Subcutaneous abdominal adipose tissue (tissue), 5 donors: ENCODE measurements around the gene IL1RAPL2.
"Not testable (repeated sequence)": the region's sequence is repeated elsewhere in the genome, so short reads cannot be mapped to it uniquely, and the experiment has no call there.

Experiments used
- H3K27ac ChIP-seq: one replicate; pipeline ENCODE4 v1.7.0; 2013; ENCODE audit warnings: low read depth, mild to moderate bottlenecking, inconsistent platforms, low read length, moderate library complexity
- H3K27me3 ChIP-seq, 5 donors: one replicate each; pipeline ENCODE4 v1.7.0; 2013; ENCODE audit warnings: low read length in 5 of 5, inconsistent platforms in 1 of 5; ENCODE audit not compliant: control insufficient read depth in 5 of 5, insufficient read depth in 4 of 5
- H3K36me3 ChIP-seq, 5 donors: one replicate each; pipeline ENCODE4 v1.7.0; 2013; ENCODE audit warnings: low read length in 5 of 5; ENCODE audit not compliant: control insufficient read depth in 5 of 5, insufficient read depth in 5 of 5
- H3K4me1 ChIP-seq, 5 donors: one replicate each; pipeline ENCODE4 v1.7.0; 2013; ENCODE audit warnings: low read length in 5 of 5, mild to moderate bottlenecking in 3 of 5, moderate library complexity in 1 of 5; ENCODE audit not compliant: control insufficient read depth in 5 of 5, insufficient read depth in 5 of 5
- H3K4me3 ChIP-seq, 5 donors: one replicate each; pipeline ENCODE4 v1.7.0; 2013; ENCODE audit warnings: low read length in 5 of 5, low read depth in 1 of 5
- H3K9ac ChIP-seq, 5 donors: one replicate each; pipeline ENCODE4 v1.7.0; 2013; ENCODE audit warnings: low read length in 5 of 5, mild to moderate bottlenecking in 4 of 5, moderate library complexity in 3 of 5
- H3K9me3 ChIP-seq, 5 donors: one replicate each; pipeline ENCODE4 v1.7.0; 2013; ENCODE audit warnings: low read length in 5 of 5; ENCODE audit not compliant: control insufficient read depth in 5 of 5
- donor health status: healthy.
- donor health status: healthy.
- donor health status: healthy.
- donor health status: healthy.
- donor health status: healthy.

IL1RAPL2 gene

GRCh38 chrX:105219454-105220401 is 653.7 kb downstream of the IL1RAPL2 start:
- H3K27ac ChIP-seq, result no peak overlapping the region
- no peak overlapping the region for H3K9ac ChIP-seq
- peaks cover 0 to 9% (median 3%) of the 10 kb centered on the region in 5 donors for H3K27me3 ChIP-seq
- no peak overlapping the region for H3K4me3 ChIP-seq
- H3K36me3 ChIP-seq, result no peaks in the 10 kb centered on the region
- peaks cover 0 to 10% (median 0%) of the 10 kb centered on the region in 5 donors for H3K9me3 ChIP-seq
- no peaks in the 10 kb centered on the region for H3K4me1 ChIP-seq

- Histone ChIP-seq H3K9me3 (peaks cover 0 to 10% (median 0%) of the 10 kb centered on the region in 5 donors), H3K4me1 (no peaks in the 10 kb centered on the region), H3K36me3 (no peaks in the 10 kb centered on the region), H3K4me3 (no peak within 1 kb of the TSS), H3K9ac (no peak within 1 kb of the TSS), H3K27me3 (peaks cover 0 to 9% (median 3%) of the 10 kb centered on the region in 5 donors), H3K27ac (no peak within 1 kb of the TSS)
These were observed 654.6 kb downstream of the IL1RAPL2 start, which contains the start of gene TEX13A for GRCh38 chrX:105220636-105221035. TEX13A (minus strand) TSS chrX:105220694; CDS start chrX:105220397, 297 bp downstream.

GRCh38 chrX:105221374-105221773 is 655.4 kb downstream of the IL1RAPL2 start:
- no peak overlapping the region for H3K4me3 ChIP-seq
- no peaks in the 10 kb centered on the region for H3K4me1 ChIP-seq
- H3K9me3 ChIP-seq, result peaks cover 0 to 10% (median 0%) of the 10 kb centered on the region in 5 donors
- H3K27me3 ChIP-seq, result peaks cover 0 to 11% (median 3%) of the 10 kb centered on the region in 5 donors
- no peaks in the 10 kb centered on the region for H3K36me3 ChIP-seq
- H3K9ac ChIP-seq, result no peak overlapping the region
- H3K27ac ChIP-seq, result no peak overlapping the region

GRCh38 chrX:105226499-105226898 is 660.5 kb downstream of the IL1RAPL2 start:
- Histone ChIP-seq H3K4me3 (no peak overlapping the region), H3K27me3 (peaks cover 0 to 7% (median 0%) of the 10 kb centered on the region in 5 donors), H3K9me3 (no peaks in the 10 kb centered on the region), H3K27ac (no peak overlapping the region), H3K36me3 (no peaks in the 10 kb centered on the region), H3K9ac (no peak overlapping the region), H3K4me1 (no peaks in the 10 kb centered on the region)

- Histone ChIP-seq H3K4me3 (no peak overlapping the region), H3K9me3 (no peaks in the 10 kb centered on the region), H3K4me1 (no peaks in the 10 kb centered on the region), H3K36me3 (no peaks in the 10 kb centered on the region), H3K9ac (no peak overlapping the region), H3K27me3 (peaks cover 0 to 2% (median 0%) of the 10 kb centered on the region in 5 donors), H3K27ac (no peak overlapping the region)
These were observed 662.6 kb downstream of the IL1RAPL2 start for GRCh38 chrX:105228602-105229001.

GRCh38 chrX:105229146-105229545 is 663.1 kb downstream of the IL1RAPL2 start:
- no peaks in the 10 kb centered on the region for H3K9me3 ChIP-seq
- H3K27ac ChIP-seq, result no peak overlapping the region
- no peak overlapping the region for H3K4me3 ChIP-seq
- no peak overlapping the region for H3K9ac ChIP-seq
- H3K27me3 ChIP-seq, result peaks cover 0 to 2% (median 0%) of the 10 kb centered on the region in 5 donors
- no peaks in the 10 kb centered on the region for H3K4me1 ChIP-seq
- H3K36me3 ChIP-seq, result no peaks in the 10 kb centered on the region

- H3K27ac ChIP-seq, H3K27me3 ChIP-seq, H3K9me3 ChIP-seq, H3K36me3 ChIP-seq, H3K9ac ChIP-seq, H3K4me3 ChIP-seq, H3K4me1 ChIP-seq: not testable (repeated sequence)
These were observed 671.4 kb downstream of the IL1RAPL2 start for GRCh38 chrX:105237407-105237806.

GRCh38 chrX:105241056-105241455 is 675.1 kb downstream of the IL1RAPL2 start:
- Histone ChIP-seq H3K36me3 (no peaks in the 10 kb centered on the region), H3K4me1 (peaks cover 0 to 3% (median 0%) of the 10 kb centered on the region in 5 donors), H3K27ac (no peak overlapping the region), H3K27me3 (peaks cover 0 to 2% (median 0%) of the 10 kb centered on the region in 5 donors), H3K9ac (no peak overlapping the region), H3K4me3 (no peak overlapping the region), H3K9me3 (no peaks in the 10 kb centered on the region)

GRCh38 chrX:105260291-105261043 is 694.5 kb downstream of the IL1RAPL2 start:
- no peaks in the 10 kb centered on the region for H3K9me3 ChIP-seq
- H3K9ac ChIP-seq, result no peak overlapping the region
- peaks cover 0 to 28% (median 8%) of the 10 kb centered on the region in 5 donors for H3K27me3 ChIP-seq
- H3K4me1 ChIP-seq, result peaks cover 0 to 4% (median 0%) of the 10 kb centered on the region in 5 donors
- no peak overlapping the region for H3K27ac ChIP-seq
- H3K4me3 ChIP-seq, result peak overlapping the region in 1 of 5 donors; percentile 41
- H3K36me3 ChIP-seq, result no peaks in the 10 kb centered on the region

- H3K4me3 ChIP-seq, result no peak overlapping the region
- H3K9ac ChIP-seq, result no peak overlapping the region
- no peak overlapping the region for H3K27ac ChIP-seq
- peaks cover 0 to 28% (median 10%) of the 10 kb centered on the region in 5 donors for H3K27me3 ChIP-seq
- H3K4me1 ChIP-seq, result peaks cover 0 to 4% (median 0%) of the 10 kb centered on the region in 5 donors
- no peaks in the 10 kb centered on the region for H3K9me3 ChIP-seq
- no peaks in the 10 kb centered on the region for H3K36me3 ChIP-seq
These were observed 697.2 kb downstream of the IL1RAPL2 start for GRCh38 chrX:105263171-105263570.
